ENCODE measurements around the gene SNX20. TPM values are rescaled to one million over a fixed set of nuclear protein-coding genes. Genes with fewer than 3 reads are reported as not detected.

The SNX20 gene, protein sequence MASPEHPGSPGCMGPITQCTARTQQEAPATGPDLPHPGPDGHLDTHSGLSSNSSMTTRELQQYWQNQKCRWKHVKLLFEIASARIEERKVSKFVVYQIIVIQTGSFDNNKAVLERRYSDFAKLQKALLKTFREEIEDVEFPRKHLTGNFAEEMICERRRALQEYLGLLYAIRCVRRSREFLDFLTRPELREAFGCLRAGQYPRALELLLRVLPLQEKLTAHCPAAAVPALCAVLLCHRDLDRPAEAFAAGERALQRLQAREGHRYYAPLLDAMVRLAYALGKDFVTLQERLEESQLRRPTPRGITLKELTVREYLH
- total RNA-seq, result 1 to 10 TPM in 1 of 2 donors, under 1 TPM in 1; 0.82 to 2.5 TPM

DNA sequence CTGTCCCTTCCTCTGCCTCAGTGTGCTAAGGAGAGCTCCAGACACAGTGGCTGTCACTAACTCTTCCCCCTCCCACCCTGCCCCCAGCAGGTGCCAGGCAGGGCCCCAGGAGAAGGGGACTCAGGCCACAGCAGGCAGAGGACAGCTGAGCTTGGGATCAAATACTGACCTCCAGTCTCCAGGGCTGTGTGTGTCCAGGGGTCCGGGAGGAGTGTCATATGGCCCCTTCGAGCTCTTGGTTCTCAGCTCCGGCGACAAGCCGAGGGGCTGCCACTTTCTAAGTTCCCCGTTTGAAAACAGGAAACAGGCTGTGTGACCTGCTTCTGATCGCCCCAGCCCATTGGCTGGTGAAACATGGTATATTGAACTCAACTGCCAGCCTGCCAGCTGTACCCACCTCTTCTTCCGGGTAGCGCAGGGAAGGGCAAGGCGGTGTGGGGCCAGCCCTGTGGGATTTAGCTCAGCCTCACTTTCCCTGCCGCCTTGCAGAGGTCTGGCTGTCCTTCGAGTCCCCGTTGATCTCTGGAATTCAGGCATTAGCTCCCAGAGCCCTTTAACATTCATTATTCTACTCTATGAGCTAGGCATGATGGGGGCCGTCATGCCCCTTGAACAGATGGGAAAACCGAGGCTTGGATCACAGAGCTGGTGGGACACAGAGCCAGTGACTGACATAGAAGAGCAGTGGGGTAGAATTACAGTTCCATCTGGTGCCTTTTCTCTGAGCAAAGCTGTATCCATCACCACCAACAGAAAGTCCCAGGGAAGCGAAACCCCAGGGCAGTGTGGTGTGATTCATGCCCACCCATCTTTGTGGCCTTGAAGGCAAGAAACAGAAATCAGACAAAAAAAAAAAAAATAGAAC lies at the start of gene SNX20:
Gene SNX20, minus strand, starts transcription at position 292 of the 865 bp plus-strand sequence. CDS start 3,786 bp downstream, outside the sequence.
- no peak for TF ChIP-seq POLR2AphosphoS5 (IDR thresholded peaks at IDR 0.05)
- TF ChIP-seq POLR2A (IDR thresholded peaks at IDR 0.05), result no peak
- TF ChIP-seq, protein P1, sequence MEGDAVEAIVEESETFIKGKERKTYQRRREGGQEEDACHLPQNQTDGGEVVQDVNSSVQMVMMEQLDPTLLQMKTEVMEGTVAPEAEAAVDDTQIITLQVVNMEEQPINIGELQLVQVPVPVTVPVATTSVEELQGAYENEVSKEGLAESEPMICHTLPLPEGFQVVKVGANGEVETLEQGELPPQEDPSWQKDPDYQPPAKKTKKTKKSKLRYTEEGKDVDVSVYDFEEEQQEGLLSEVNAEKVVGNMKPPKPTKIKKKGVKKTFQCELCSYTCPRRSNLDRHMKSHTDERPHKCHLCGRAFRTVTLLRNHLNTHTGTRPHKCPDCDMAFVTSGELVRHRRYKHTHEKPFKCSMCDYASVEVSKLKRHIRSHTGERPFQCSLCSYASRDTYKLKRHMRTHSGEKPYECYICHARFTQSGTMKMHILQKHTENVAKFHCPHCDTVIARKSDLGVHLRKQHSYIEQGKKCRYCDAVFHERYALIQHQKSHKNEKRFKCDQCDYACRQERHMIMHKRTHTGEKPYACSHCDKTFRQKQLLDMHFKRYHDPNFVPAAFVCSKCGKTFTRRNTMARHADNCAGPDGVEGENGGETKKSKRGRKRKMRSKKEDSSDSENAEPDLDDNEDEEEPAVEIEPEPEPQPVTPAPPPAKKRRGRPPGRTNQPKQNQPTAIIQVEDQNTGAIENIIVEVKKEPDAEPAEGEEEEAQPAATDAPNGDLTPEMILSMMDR (IDR thresholded peaks at IDR 0.05), result no peak
- no peak within 1 kb of the TSS for H3K4me3 ChIP-seq

DNA sequence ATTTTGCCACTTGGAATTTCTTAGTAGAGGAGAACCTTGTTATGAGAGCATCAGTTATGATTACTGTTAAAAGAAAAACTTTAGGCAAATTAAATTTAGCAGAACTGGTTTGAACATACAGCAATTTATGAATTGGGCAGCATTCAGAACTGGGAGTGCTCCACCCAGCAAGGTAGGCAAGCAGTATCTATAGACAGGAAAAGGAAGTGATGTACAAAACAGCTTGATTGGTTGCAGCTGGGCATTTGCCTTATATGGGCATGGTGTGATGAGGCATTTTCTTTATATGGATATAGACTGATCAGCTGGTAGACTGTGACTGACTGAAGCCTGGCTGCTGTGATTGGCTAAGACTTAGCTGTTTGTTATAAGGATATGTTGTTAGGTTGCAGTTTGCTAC lies 43.2 kb upstream of the SNX20 start:
- Histone ChIP-seq H3K4me1 (replicated peaks) (no peaks in the 10 kb centered on the region), H3K27me3 (replicated peaks; ENCODE audit: insufficient read depth) (no peaks in the 10 kb centered on the region), H3K36me3 (no peaks in the 10 kb centered on the region), H3K9me3 (no peaks in the 10 kb centered on the region), H3K27ac (no peak overlapping the region), H3K4me3 (no peak overlapping the region)
- TF ChIP-seq POLR2AphosphoS5 (IDR thresholded peaks at IDR 0.05), result no peak
- TF ChIP-seq POLR2A (IDR thresholded peaks at IDR 0.05), result no peak
- TF ChIP-seq, protein P1 (IDR thresholded peaks at IDR 0.05), result no peak
- no peak for DNase-seq (ENCODE audit: low spot score)
- intact Hi-C loops (cut with DNase I), result no loop called here

More for the DNA sequence above, at the start of gene SNX20:
- Histone ChIP-seq H3K9me3 (no peaks in the 10 kb centered on the region), H3K36me3 (no peaks in the 10 kb centered on the region), H3K27me3 (replicated peaks; ENCODE audit: insufficient read depth) (no peaks in the 10 kb centered on the region), H3K27ac (no peak within 1 kb of the TSS), H3K4me1 (replicated peaks) (no peaks in the 10 kb centered on the region)
- intact Hi-C loops (cut with DNase I), result no loop called here
- WGBS, result 80% methylated on average over 16 of the region's 16 CpGs
- no peak for DNase-seq (ENCODE audit: low spot score)

DNA sequence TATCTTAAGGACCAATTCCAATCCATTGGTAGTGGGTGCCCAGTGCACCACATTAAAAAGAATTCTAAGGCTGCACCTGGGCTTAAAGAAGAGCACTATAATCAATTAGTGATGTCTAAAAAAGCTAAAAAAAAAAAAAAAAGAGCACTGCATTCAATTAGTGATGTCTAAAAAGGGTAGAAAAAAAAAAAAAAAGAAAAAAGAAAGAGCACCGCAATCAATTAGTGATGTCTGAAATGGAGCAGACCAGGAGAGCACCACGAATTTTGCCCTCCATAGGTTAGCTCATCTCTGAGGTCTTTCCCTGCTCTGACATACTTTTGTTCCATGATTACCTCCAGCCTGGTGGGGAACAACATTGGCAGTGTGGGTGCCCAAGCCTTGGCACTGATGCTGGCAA lies 41.8 kb upstream of the SNX20 start:
- Histone ChIP-seq H3K4me1 (replicated peaks) (no peaks in the 10 kb centered on the region), H3K27me3 (replicated peaks; ENCODE audit: insufficient read depth) (no peaks in the 10 kb centered on the region), H3K4me3 (no peak overlapping the region), H3K27ac (no peak overlapping the region), H3K36me3 (no peaks in the 10 kb centered on the region), H3K9me3 (no peaks in the 10 kb centered on the region)
- DNase-seq (ENCODE audit: low spot score), result no peak
- 90% methylated on average over 2 of the region's 2 CpGs for WGBS
- TF ChIP-seq, protein P1 (IDR thresholded peaks at IDR 0.05), result no peak
- TF ChIP-seq POLR2A (IDR thresholded peaks at IDR 0.05) (no peak), POLR2AphosphoS5 (IDR thresholded peaks at IDR 0.05) (no peak)
- intact Hi-C loops (cut with DNase I), result no loop called here

DNA sequence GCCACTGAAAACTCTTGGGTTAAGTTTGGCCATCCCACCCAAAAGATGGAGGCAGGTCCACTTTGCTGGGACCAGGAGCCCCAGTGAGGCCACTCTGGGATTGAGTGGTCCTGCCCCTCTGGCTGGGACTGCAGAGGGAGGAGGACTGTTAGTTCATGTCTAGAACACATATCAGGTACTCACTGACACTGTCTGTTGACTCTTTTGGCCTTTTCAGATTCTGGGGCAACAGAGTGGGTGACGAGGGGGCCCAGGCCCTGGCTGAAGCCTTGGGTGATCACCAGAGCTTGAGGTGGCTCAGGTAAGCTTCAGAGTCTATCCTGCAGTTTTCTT lies 41.3 kb upstream of the SNX20 start:
- Histone ChIP-seq H3K9me3 (no peaks in the 10 kb centered on the region), H3K36me3 (no peaks in the 10 kb centered on the region), H3K4me3 (no peak overlapping the region), H3K27ac (no peak overlapping the region), H3K4me1 (replicated peaks) (no peaks in the 10 kb centered on the region), H3K27me3 (replicated peaks; ENCODE audit: insufficient read depth) (no peaks in the 10 kb centered on the region)
- TF ChIP-seq POLR2A (IDR thresholded peaks at IDR 0.05) (no peak), POLR2AphosphoS5 (IDR thresholded peaks at IDR 0.05) (no peak)
- TF ChIP-seq, protein P1 (IDR thresholded peaks at IDR 0.05), result no peak
- WGBS, result 100% methylated on average over 1 of the region's 1 CpG
- intact Hi-C loops (cut with DNase I), result no loop called here
- no peak for DNase-seq (ENCODE audit: low spot score)

Data from prostate gland (tissue), 2 donors.